ENCODE results near the gene NENF.

NENF gene

DNA sequence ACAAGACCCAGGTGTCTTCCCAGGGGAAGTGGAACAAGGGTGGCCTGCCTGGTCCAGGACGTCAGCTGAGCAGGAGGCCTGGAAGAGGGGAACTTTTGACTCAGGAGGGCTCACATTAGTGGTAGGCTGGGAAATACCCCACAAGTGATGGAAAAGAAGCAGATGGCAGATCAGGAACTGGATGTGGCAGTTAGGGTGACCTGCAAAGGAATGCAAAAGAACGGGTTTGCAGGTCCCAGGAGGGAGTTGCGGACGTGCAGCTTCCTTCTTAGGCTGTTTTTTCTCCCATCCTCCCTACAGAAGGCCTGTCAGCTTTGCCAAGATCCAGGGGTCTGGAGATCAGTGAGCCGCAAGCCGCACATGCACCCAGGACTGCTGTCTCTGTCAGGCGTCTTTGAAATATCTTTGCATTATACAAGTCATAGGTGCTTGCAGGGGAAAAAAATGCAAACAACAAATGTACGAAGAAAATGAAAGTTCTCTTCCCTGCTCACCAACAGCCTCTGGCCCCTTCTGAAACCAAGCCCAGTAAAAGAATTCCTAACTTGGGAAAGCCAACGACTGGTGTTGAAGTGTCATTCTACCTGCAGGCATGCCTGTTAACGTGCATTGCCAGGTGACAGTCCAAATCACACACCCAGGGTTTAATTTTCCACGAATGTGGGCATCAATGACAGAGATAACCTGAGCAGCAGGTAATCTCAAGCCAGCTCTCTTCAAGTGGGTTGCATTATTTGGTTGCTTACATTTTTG is 34.4 kb downstream of the NENF start:
- Histone ChIP-seq H3K27me3 (ENCODE audit: insufficient read depth, low read length, poor library complexity, severe bottlenecking) (no peaks in the 10 kb centered on the region), H3K36me3 (ENCODE audit: insufficient read depth, low read length) (no peaks in the 10 kb centered on the region), H3K9me3 (ENCODE audit: insufficient read depth, low read depth, low read length) (no peaks in the 10 kb centered on the region), H3F3A (ENCODE audit: low read depth) (no peaks in the 10 kb centered on the region), H2AFZ (ENCODE audit: low read length) (peak overlapping the region; percentile 25; the same call in 1 of the 2 replicates), H4K20me1 (ENCODE audit: insufficient read depth, low read length, poor library complexity, severe bottlenecking) (no peaks in the 10 kb centered on the region), H3K9me2 (replicated peaks; ENCODE audit: low read depth, low read length) (no peaks in the 10 kb centered on the region), H3K79me2 (ENCODE audit: insufficient read depth, low read length) (no peaks in the 10 kb centered on the region), H3K4me3 (ENCODE audit: low read length, poor library complexity, severe bottlenecking) (no peak overlapping the region), H3K9ac (ENCODE audit: low read depth, low read length, poor library complexity, severe bottlenecking) (no peak overlapping the region), H3K4me2 (ENCODE audit: low read depth, low read length, poor library complexity, severe bottlenecking) (no peak overlapping the region), H3K4me1 (ENCODE audit: insufficient read depth, low read length, poor library complexity, severe bottlenecking) (no peaks in the 10 kb centered on the region)
- no peak for TF ChIP-seq EZH2phosphoT487 (IDR thresholded peaks at IDR 0.05; ENCODE audit: borderline replicate concordance)
- TF ChIP-seq, protein P1, sequence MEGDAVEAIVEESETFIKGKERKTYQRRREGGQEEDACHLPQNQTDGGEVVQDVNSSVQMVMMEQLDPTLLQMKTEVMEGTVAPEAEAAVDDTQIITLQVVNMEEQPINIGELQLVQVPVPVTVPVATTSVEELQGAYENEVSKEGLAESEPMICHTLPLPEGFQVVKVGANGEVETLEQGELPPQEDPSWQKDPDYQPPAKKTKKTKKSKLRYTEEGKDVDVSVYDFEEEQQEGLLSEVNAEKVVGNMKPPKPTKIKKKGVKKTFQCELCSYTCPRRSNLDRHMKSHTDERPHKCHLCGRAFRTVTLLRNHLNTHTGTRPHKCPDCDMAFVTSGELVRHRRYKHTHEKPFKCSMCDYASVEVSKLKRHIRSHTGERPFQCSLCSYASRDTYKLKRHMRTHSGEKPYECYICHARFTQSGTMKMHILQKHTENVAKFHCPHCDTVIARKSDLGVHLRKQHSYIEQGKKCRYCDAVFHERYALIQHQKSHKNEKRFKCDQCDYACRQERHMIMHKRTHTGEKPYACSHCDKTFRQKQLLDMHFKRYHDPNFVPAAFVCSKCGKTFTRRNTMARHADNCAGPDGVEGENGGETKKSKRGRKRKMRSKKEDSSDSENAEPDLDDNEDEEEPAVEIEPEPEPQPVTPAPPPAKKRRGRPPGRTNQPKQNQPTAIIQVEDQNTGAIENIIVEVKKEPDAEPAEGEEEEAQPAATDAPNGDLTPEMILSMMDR (conservative IDR thresholded peaks at IDR 0.05; ENCODE audit: low read length): no peak

- Histone ChIP-seq H3K79me2 (ENCODE audit: insufficient read depth, low read length) (no peaks in the 10 kb centered on the region), H3F3A (ENCODE audit: low read depth) (no peaks in the 10 kb centered on the region), H3K4me2 (ENCODE audit: low read depth, low read length, poor library complexity, severe bottlenecking) (no peak overlapping the region), H3K4me3 (ENCODE audit: low read length, poor library complexity, severe bottlenecking) (no peak overlapping the region), H3K36me3 (ENCODE audit: insufficient read depth, low read length) (no peaks in the 10 kb centered on the region), H3K4me1 (ENCODE audit: insufficient read depth, low read length, poor library complexity, severe bottlenecking) (no peaks in the 10 kb centered on the region), H3K27me3 (ENCODE audit: insufficient read depth, low read length, poor library complexity, severe bottlenecking) (no peaks in the 10 kb centered on the region), H3K9me2 (replicated peaks; ENCODE audit: low read depth, low read length) (no peaks in the 10 kb centered on the region), H3K9me3 (ENCODE audit: insufficient read depth, low read depth, low read length) (no peaks in the 10 kb centered on the region), H4K20me1 (ENCODE audit: insufficient read depth, low read length, poor library complexity, severe bottlenecking) (no peaks in the 10 kb centered on the region), H3K9ac (ENCODE audit: low read depth, low read length, poor library complexity, severe bottlenecking) (no peak overlapping the region), H2AFZ (ENCODE audit: low read length) (peak overlapping the region; percentile 25; the same call in 1 of the 2 replicates)
- TF ChIP-seq, protein P1 (conservative IDR thresholded peaks at IDR 0.05; ENCODE audit: low read length): no peak
- TF ChIP-seq EZH2phosphoT487 (IDR thresholded peaks at IDR 0.05; ENCODE audit: borderline replicate concordance): no peak
Observed at GRCh38 chr1:212467843-212468482, 35.2 kb downstream of the NENF start.

DNA sequence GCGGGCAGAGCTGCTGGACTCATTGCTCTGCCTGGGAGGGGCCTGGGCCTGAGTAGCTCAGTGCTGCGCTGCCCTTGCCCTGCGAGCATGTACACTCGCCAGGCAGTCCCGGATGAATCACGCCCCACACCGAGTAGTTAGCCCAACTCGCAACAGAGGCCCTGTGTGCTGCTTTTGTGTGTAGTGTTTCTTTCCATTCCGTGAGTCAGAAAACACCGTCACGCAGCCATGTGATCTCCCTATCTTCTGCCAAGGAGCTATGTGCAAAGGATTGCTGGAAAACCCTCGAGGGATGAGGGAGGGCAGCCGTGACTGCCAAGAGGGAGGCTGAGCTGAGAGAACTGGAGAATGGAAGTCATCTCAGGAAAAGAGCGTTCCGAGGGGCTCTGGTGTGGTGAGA is 37.3 kb downstream of the NENF start:
- Histone ChIP-seq H3F3A (ENCODE audit: low read depth) (no peaks in the 10 kb centered on the region), H3K79me2 (ENCODE audit: insufficient read depth, low read length) (no peaks in the 10 kb centered on the region), H3K36me3 (ENCODE audit: insufficient read depth, low read length) (no peaks in the 10 kb centered on the region), H3K27me3 (ENCODE audit: insufficient read depth, low read length, poor library complexity, severe bottlenecking) (no peaks in the 10 kb centered on the region), H3K4me3 (ENCODE audit: low read length, poor library complexity, severe bottlenecking) (no peak overlapping the region), H4K20me1 (ENCODE audit: insufficient read depth, low read length, poor library complexity, severe bottlenecking) (no peaks in the 10 kb centered on the region), H3K9me3 (ENCODE audit: insufficient read depth, low read depth, low read length) (no peaks in the 10 kb centered on the region), H2AFZ (ENCODE audit: low read length) (no peak overlapping the region), H3K4me1 (ENCODE audit: insufficient read depth, low read length, poor library complexity, severe bottlenecking) (no peaks in the 10 kb centered on the region), H3K4me2 (ENCODE audit: low read depth, low read length, poor library complexity, severe bottlenecking) (no peak overlapping the region), H3K9me2 (replicated peaks; ENCODE audit: low read depth, low read length) (no peaks in the 10 kb centered on the region), H3K9ac (ENCODE audit: low read depth, low read length, poor library complexity, severe bottlenecking) (no peak overlapping the region)
- TF ChIP-seq, protein P1 (conservative IDR thresholded peaks at IDR 0.05; ENCODE audit: low read length): no peak
- no peak for TF ChIP-seq EZH2phosphoT487 (IDR thresholded peaks at IDR 0.05; ENCODE audit: borderline replicate concordance)
